ENCODE measurements around the gene GPR35.
A peak's percentile ranks its signal among the peaks of the same experiment; 100 is the strongest.

GPR35 gene

GRCh38 chr2:240604291-240604938 is 20.9 kb upstream of the GPR35 start:
- DNase-seq (ENCODE audit: extremely low spot score), result peak; percentile 56
- ChIA-PET CTCF (interaction anchor here (0.7 kb wide), 1 partner anchor 11 kb away, joined by 4 read pairs; no protein-coding TSS in a partner anchor), POLR2A (no interaction called here)
- peak; percentile 40 for TF ChIP-seq CTCF (IDR thresholded peaks at IDR 0.05; ENCODE audit: control extremely low read depth, extremely low read depth, low read depth, missing control alignments)

- ChIA-PET CTCF (interaction anchor here (0.8 to 1.0 kb wide), 2 partner anchors 16 to 38 kb away, joined by 3 read pairs; no protein-coding TSS in a partner anchor), POLR2A (interaction anchor here (1.9 kb wide), 1 partner anchor 21 kb away, joined by 4 read pairs; no protein-coding TSS in a partner anchor)
- DNase-seq (ENCODE audit: extremely low spot score), result no peak
- no peak for TF ChIP-seq CTCF (IDR thresholded peaks at IDR 0.05; ENCODE audit: control extremely low read depth, extremely low read depth, low read depth, missing control alignments)
Observed at GRCh38 chr2:240604939-240605716, 20.2 kb upstream of the GPR35 start.

- ChIA-PET POLR2A (interaction anchor here (1.4 to 1.9 kb wide), 2 partner anchors 20 to 22 kb away, joined by 4 to 5 read pairs; partner anchors contain the start of gene CAPN10), CTCF (interaction anchor here (0.8 to 1.1 kb wide), 3 partner anchors 15 to 39 kb away, joined by 3 read pairs; no protein-coding TSS in a partner anchor)
- no peak for TF ChIP-seq CTCF (IDR thresholded peaks at IDR 0.05; ENCODE audit: control extremely low read depth, extremely low read depth, low read depth, missing control alignments)
- DNase-seq (ENCODE audit: extremely low spot score), result no peak
Observed at GRCh38 chr2:240605867-240606743, 19.2 kb upstream of the GPR35 start.

GRCh38 chr2:240611601-240612210 is 13.6 kb upstream of the GPR35 start:
- ChIA-PET CTCF (interaction anchor here (0.9 to 1.5 kb wide), 3 partner anchors 10 to 98 kb away, joined by 3 to 4 read pairs (median 3); no protein-coding TSS in a partner anchor), POLR2A (no interaction called here)
- DNase-seq (ENCODE audit: extremely low spot score), result no peak
- TF ChIP-seq CTCF (IDR thresholded peaks at IDR 0.05; ENCODE audit: control extremely low read depth, extremely low read depth, low read depth, missing control alignments), result no peak

GRCh38 chr2:240613781-240614180 is 11.5 kb upstream of the GPR35 start:
- TF ChIP-seq CTCF (IDR thresholded peaks at IDR 0.05; ENCODE audit: control extremely low read depth, extremely low read depth, low read depth, missing control alignments), result no peak
- DNase-seq (ENCODE audit: extremely low spot score), result no peak
- POLR2A ChIA-PET, result no interaction called here
- CTCF ChIA-PET, result no interaction called here

Measured in GM10248 (cell line).